Common myeloid progenitor, CD34-positive (primary cell): Measurements from ENCODE around the gene ANGEL1.
A peak's percentile ranks its signal among the peaks of the same experiment; 100 is the strongest.

Experiments
- CTCF ChIA-PET: fragments of 350-600 bp; sonication (Branson Sonifier 250); formaldehyde crosslinking; loops from one replicate; lab custom pipeline; 2021; ENCODE audit warnings: antibody characterized with exemption; lab: Charles Lee
- POLR2A ChIA-PET: fragments of 350-600 bp; sonication (Branson Sonifier 250); formaldehyde crosslinking; loops from one replicate; lab custom pipeline; 2021; ENCODE audit warnings: antibody characterized with exemption; lab: Charles Lee
- DNase-seq, 3 donors: peaks; one replicate each; pipeline versions ENCODE4 v3.0.0 to v3.0.0-alpha.2; 2013
- H3K27ac ChIP-seq, 2 experiments: 1 replicate in 1 of 2; 2 replicates in 1 of 2; pipeline ENCODE4 v1.7.0; 2013; ENCODE audit warnings: inconsistent platforms in 2 of 2, low read length in 2 of 2, mild to moderate bottlenecking in 2 of 2, low read depth in 1 of 2, moderate library complexity in 1 of 2; ENCODE audit not compliant: severe bottlenecking in 2 of 2, insufficient read depth in 1 of 2, poor library complexity in 1 of 2
- H3K27me3 ChIP-seq, 5 experiments: replicated peaks in 2 of 5; 1 replicate in 3 of 5; 2 replicates in 2 of 5; pipeline versions ENCODE4 v1.6.1 to v1.7.0; 2013; ENCODE audit warnings: low read length in 4 of 5, mild to moderate bottlenecking in 2 of 5, moderate library complexity in 2 of 5, inconsistent platforms in 1 of 5; ENCODE audit not compliant: insufficient read depth in 5 of 5, control insufficient read depth in 4 of 5
- H3K36me3 ChIP-seq, 4 experiments: 1 replicate in 2 of 4; 2 replicates in 2 of 4; pipeline versions ENCODE4 v1.6.1 to v1.7.0; 2013; ENCODE audit warnings: low read length in 3 of 4, control low read depth in 1 of 4, mild to moderate bottlenecking in 1 of 4; ENCODE audit not compliant: control insufficient read depth in 4 of 4, insufficient read depth in 4 of 4
- H3K4me1 ChIP-seq, 4 experiments: 1 replicate in 3 of 4; 2 replicates in 1 of 4; pipeline versions ENCODE4 v1.6.1 to v1.7.1; 2013; ENCODE audit warnings: low read length in 3 of 4, mild to moderate bottlenecking in 3 of 4, control low read depth in 1 of 4, inconsistent platforms in 1 of 4, moderate library complexity in 1 of 4; ENCODE audit not compliant: control insufficient read depth in 4 of 4, insufficient read depth in 4 of 4; ENCODE audit errors: control extremely low read depth in 1 of 4
- H3K4me3 ChIP-seq, 7 experiments: 1 replicate in 4 of 7; 2 replicates in 3 of 7; pipeline versions ENCODE4 v1.5.1 to v1.7.0; 2013; ENCODE audit warnings: mild to moderate bottlenecking in 7 of 7, low read length in 6 of 7, moderate library complexity in 6 of 7, inconsistent platforms in 2 of 7, low read depth in 2 of 7, control low read depth in 1 of 7; ENCODE audit not compliant: insufficient read depth in 4 of 7, control insufficient read depth in 1 of 7; ENCODE audit errors: extremely low read depth in 1 of 7
- H3K9me3 ChIP-seq, 5 experiments: 1 replicate in 4 of 5; 2 replicates in 1 of 5; pipeline versions ENCODE4 v1.6.1 to v1.7.1; 2013; ENCODE audit warnings: low read length in 4 of 5, mild to moderate bottlenecking in 2 of 5, inconsistent platforms in 1 of 5, low read depth in 1 of 5, moderate library complexity in 1 of 5; ENCODE audit not compliant: control insufficient read depth in 4 of 5, insufficient read depth in 2 of 5; ENCODE audit errors: control extremely low read depth in 1 of 5
- WGBS: methylation state at CpG from one replicate; pipeline ENCODE4 v1.1.5; 2013; ENCODE audit not compliant: insufficient coverage; 5-methylcytosine and 5-hydroxymethylcytosine counted together

ANGEL1 gene

DNA sequence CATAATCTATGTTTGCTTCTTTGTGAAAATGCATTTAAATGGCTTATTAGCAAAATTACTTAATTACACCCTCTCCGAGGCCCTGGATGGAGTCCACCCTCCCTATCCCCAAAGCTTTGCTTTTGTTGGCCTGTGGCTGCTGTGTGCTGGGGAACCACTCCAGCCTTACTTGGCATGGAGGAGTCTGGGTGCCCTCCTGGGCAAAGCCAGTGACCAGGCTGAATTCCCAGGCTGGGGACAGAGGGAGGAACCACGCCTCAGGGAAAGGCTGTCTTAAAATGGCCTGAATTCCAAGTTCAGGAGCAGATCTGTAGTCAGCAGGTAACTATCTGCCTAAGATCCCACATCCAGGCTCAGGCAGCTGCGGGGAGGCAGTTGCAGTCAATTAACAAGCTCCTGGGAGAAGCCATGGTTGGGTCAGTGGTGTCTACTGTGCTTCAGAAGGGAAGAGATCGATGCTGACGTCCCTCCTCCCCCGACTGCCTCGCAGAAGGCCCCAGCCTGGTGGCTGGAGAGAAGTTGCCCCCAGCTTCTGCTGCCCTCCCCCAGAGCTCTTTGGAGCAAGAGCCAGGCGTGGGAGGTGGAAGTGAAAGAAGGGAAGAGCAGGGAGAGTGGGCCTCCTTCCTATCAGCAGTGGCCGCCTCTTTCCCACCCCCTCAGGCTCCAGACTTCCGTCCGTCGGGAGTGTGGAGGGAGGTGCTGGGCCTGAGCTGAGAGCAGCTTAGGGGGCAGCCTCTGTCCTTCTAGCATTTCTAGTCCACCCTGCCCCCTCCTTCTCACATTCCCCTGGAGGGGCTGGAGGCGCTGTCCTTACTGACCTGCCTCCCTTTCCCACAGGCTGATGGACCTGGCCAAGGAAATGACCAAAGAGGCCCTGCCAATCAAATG, 40.1 kb downstream of the ANGEL1 start:
- H3K4me3 ChIP-seq = peak overlapping the region in 2 of 7 experiments; percentile 29 to 30
- POLR2A ChIA-PET = interaction anchor here (2.1 to 2.7 kb wide), 2 partner anchors 11 to 12 kb away, joined by 11 to 17 read pairs; partner anchors contain the start of gene VASH1
- CTCF ChIA-PET = interaction anchor here (0.7 to 11.4 kb wide), 7 partner anchors 10 to 298 kb away, joined by 3 to 200 read pairs (median 4); partner anchors contain the start of gene ANGEL1
- WGBS = 42% methylated on average over 10 of the region's 13 CpGs
- no peaks in the 10 kb centered on the region for H3K27me3 ChIP-seq
- peaks cover 4 to 89% (median 67%) of the 10 kb centered on the region in 4 experiments for H3K4me1 ChIP-seq
- H3K9me3 ChIP-seq = no peaks in the 10 kb centered on the region
- no peak for DNase-seq
- no peak overlapping the region for H3K27ac ChIP-seq
- H3K36me3 ChIP-seq = no peaks in the 10 kb centered on the region

DNA sequence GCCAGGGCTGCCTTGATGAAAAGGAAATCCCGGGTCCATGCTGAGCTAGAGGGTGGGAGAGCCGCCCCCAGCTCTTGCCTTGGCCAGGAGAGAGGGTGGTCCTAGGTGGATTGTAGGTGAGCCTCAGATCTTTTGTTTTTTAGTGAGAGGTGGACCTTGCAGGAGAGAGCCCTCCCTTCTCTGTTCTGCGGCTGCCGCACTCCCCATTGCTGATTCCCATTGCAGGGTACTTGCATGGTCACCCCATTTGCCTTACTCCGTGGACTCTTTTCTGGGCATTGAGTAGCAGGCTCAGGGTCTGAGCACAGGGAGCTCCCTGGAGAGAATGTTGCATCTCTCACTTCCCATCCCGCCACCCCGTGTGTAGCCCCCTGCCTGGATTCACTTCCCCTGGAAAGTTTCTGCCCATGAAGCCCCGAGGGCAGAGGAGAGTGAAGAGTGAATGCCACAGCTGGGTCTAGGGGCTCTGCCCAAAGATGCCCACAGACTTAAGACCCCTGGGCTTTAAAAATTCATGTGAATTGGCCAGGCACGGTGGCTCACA, 41.2 kb downstream of the ANGEL1 start:
- WGBS = 92% methylated on average over 6 of the region's 9 CpGs
- Histone ChIP-seq H3K4me1 (peaks cover 4 to 85% (median 66%) of the 10 kb centered on the region in 4 experiments), H3K27ac (no peak overlapping the region), H3K4me3 (no peak overlapping the region), H3K36me3 (no peaks in the 10 kb centered on the region), H3K9me3 (no peaks in the 10 kb centered on the region), H3K27me3 (no peaks in the 10 kb centered on the region)
- ChIA-PET POLR2A (interaction anchor here (2.7 kb wide), 1 partner anchor 13 kb away, joined by 17 read pairs; no protein-coding TSS in a partner anchor), CTCF (interaction anchor here (1.2 to 11.4 kb wide), 3 partner anchors 10 to 60 kb away, joined by 4 to 200 read pairs (median 125); partner anchors contain the start of gene VASH1)
- no peak for DNase-seq

DNA sequence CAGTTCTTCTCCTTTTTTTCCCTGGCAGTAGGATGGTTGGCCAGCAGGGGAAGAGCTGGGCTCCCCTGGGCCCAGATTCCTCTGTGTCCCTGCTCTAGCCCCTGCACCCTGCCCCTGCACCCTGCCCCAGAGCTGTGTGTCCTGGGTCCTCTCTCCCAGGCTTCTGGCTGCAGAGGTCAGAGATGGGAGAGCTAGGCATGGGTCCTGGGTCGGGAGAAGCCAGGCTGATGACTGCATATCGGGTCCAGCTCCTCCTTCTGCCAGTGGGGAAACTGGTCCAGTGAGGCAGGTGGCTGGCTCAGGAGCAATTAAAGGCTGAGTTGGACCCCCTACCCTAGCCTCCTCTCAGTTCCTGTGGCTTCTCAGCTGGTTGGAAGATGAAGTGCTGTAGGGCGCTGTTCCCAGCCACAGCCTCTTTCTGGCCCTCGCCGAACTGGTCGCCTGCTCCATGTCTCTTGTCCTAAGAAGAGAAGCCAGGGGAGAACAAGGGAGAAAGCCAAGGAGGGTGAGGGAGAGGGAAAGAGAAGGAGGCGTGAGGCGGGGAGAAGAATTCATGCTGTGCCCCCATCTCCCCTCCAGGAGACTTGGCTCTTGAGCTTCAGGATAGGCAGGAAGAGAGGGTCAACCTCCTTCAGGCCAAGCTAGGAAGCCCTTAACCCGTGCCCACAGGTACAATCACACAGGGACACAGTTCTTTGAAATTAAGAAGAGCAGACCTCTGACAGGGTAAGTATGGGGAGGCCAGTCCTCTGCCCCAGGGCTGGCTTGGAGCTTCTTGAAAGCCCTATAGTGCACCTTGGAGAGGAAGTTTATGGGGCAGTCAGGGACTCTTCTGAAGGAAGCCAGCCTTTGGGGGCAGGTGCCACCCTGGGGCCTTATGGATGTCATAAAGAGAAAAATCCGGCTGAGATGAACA, 41.9 kb downstream of the ANGEL1 start:
- Histone ChIP-seq H3K27me3 (no peaks in the 10 kb centered on the region), H3K4me3 (no peak overlapping the region), H3K36me3 (no peaks in the 10 kb centered on the region), H3K9me3 (no peaks in the 10 kb centered on the region), H3K4me1 (peaks cover 4 to 81% (median 63%) of the 10 kb centered on the region in 4 experiments), H3K27ac (no peak overlapping the region)
- ChIA-PET POLR2A (interaction anchor here (0.6 kb wide), 1 partner anchor 77 kb away, joined by 5 read pairs; no protein-coding TSS in a partner anchor), CTCF (interaction anchor here (0.5 to 11.4 kb wide), 5 partner anchors 9 to 537 kb away, joined by 3 to 200 read pairs (median 4); partner anchors contain the start of gene VASH1)
- DNase-seq = no peak
- 98% methylated on average over 9 of the region's 10 CpGs for WGBS

DNA sequence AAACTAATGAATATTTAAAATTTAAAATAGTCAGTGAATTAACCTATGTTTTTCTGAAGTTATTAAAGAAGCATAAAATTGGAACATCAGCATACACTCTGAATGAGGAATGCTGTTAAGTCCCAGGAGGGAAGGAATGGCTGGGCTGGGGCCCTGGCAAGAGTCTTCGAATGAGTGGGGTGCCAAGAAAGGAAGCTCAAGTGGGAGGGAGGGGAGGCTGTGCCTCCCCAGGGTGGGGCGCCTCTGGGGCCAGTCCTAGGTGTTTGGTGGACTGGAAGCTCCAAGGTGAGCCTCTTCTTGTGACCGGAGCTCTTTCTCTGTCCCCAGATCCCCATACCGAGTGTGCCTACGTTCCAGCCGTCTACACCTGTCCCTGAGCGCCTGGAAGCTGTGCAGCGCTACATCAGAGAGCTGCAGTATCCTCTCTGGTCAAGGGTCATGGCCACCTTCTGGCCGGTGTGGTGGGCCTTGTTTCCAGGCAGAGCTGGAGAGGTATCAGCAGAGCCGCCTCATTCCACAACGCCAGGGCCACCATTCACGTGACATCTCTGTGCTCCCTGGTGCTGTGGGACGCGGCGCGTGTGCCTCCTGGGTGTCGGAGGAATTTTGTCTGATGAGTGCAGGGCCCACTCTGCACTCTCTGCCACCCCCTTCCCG, 42.9 kb downstream of the ANGEL1 start:
- Histone ChIP-seq H3K27me3 (no peaks in the 10 kb centered on the region), H3K4me3 (no peak overlapping the region), H3K9me3 (no peaks in the 10 kb centered on the region), H3K4me1 (peaks cover 4 to 72% (median 64%) of the 10 kb centered on the region in 4 experiments), H3K36me3 (no peaks in the 10 kb centered on the region), H3K27ac (no peak overlapping the region)
- ChIA-PET CTCF (interaction anchor here (0.5 to 11.4 kb wide), 5 partner anchors 14 to 538 kb away, joined by 3 to 200 read pairs (median 4); no protein-coding TSS in a partner anchor), POLR2A (interaction anchor here (0.6 to 1.2 kb wide), 2 partner anchors 12 to 78 kb away, joined by 3 to 5 read pairs; no protein-coding TSS in a partner anchor)
- DNase-seq = no peak
- 91% methylated on average over 16 of the region's 18 CpGs for WGBS

DNA sequence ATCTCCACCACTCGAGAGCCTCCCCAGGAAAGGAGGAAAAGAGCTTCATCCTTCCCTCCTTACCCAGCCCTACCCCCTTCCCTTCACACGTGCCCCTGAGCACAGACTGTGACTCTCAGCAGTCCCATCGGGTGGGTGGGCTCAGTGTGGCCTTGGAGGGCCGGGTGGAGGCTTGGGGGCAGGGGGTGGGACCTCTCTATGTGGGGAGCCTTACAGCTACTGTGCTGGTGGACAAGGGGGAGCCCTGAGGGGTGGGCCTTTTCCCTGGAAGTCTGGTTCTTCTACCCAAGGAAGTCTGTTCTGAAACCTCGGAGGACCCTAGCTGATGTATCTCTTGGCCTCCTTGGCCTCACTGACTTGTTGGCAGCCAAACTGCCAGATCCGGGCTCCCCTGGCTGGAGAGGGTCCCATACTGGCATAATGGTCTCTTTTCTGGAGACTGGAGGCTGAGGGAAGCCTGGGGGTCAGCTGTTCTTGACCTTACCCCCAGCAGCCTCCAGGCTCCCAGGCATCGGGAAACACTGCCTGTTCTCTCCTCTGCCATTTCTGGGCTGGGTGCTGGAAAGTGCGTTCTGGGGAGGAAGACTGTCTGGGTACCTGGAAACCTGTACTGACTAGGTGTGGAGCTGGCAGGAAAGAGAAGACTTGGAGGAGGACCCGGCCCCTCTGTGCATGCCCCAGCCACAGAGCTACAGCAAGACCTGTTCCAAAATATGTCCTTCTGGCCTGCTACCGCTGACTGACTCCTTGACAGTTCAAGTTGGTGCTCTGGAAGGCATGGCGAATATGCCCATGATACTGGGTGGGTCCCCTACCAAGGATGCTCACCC, 43.8 kb downstream of the ANGEL1 start:
- Histone ChIP-seq H3K27ac (peak overlapping the region; percentile 50 to 78), H3K27me3 (no peaks in the 10 kb centered on the region), H3K36me3 (no peaks in the 10 kb centered on the region), H3K4me1 (peaks cover 4 to 64% (median 58%) of the 10 kb centered on the region in 4 experiments), H3K9me3 (no peaks in the 10 kb centered on the region), H3K4me3 (peak overlapping the region in 1 of 7 experiments; percentile 43)
- ChIA-PET POLR2A (interaction anchor here (0.6 to 1.3 kb wide), 5 partner anchors 8 to 58 kb away, joined by 3 to 9 read pairs (median 3); no protein-coding TSS in a partner anchor), CTCF (interaction anchor here (0.9 to 11.4 kb wide), 6 partner anchors 8 to 57 kb away, joined by 3 to 200 read pairs (median 12); no protein-coding TSS in a partner anchor)
- 86% methylated on average over 7 of the region's 11 CpGs for WGBS
- DNase-seq = no peak
